Ascending aorta (tissue), 2 donors: ENCODE results near the gene MRPL20. TPM values are rescaled to one million over a fixed set of nuclear protein-coding genes. Genes with fewer than 3 reads are reported as not detected.

Source experiments
- DNase-seq, 2 donors: peaks; one replicate each; pipeline ENCODE4 v3.0.0-alpha.2; 2019; ENCODE audit warnings: low spot score in 2 of 2
- H3K27ac ChIP-seq, 2 donors: fragments of 200-600 bp; sonication (generic); one replicate each; pipeline ENCODE4 v1.5.1; 2016 to 2017; ENCODE audit warnings: mild to moderate bottlenecking in 1 of 2
- H3K27me3 ChIP-seq: fragments of 200-600 bp; sonication (generic); one replicate; pipeline ENCODE4 v1.5.1; 2017
- H3K36me3 ChIP-seq, 2 donors: fragments of 200-600 bp; sonication (generic); one replicate each; pipeline ENCODE4 v1.5.1; 2016
- H3K4me1 ChIP-seq, 2 donors: fragments of 200-600 bp; sonication (generic); one replicate each; pipeline ENCODE4 v1.5.1; 2016 to 2017; ENCODE audit warnings: mild to moderate bottlenecking in 1 of 2
- H3K4me3 ChIP-seq, 2 donors: fragments of 200-600 bp; sonication (generic); one replicate each; pipeline ENCODE4 v1.5.1; 2016 to 2017; ENCODE audit warnings: mild to moderate bottlenecking in 1 of 2
- H3K9me3 ChIP-seq, 2 donors: fragments of 200-600 bp; sonication (generic); one replicate each; pipeline ENCODE4 v1.5.1; 2016
- CTCF ChIP-seq, 3 experiments: fragments of 200-600 bp in 2 of 3; fragments of 450-650 bp in 1 of 3; sonication (generic) in 2 of 3; IDR thresholded peaks; one replicate each; pipeline ENCODE4 v1.5.1; 2016 to 2019; ENCODE audit warnings: antibody characterized with exemption in 3 of 3, mild to moderate bottlenecking in 1 of 3, moderate library complexity in 1 of 3
- intact Hi-C: fragments of 100-400 bp; cut with DNase I; formaldehyde crosslinking; loops from one replicate; pipeline ENCODE4 v1.15.1; 2023
- total RNA-seq: library from RNA; depleted of rRNA; stranded (reverse); fragments of >200 nt; gene quantifications from one replicate; pipeline ENCODE4 v1.1.0, GENCODE V29; 2016

The MRPL20 gene
- total RNA-seq, 1 donor from 2014 or later: 63.4 TPM

- Histone ChIP-seq H3K27me3 (peaks cover 3% of the 10 kb centered on the region), H3K4me3 (peak overlapping the region in 1 of 2 donors; percentile 53), H3K36me3 (no peaks in the 10 kb centered on the region), H3K4me1 (peaks cover 12 to 23% of the 10 kb centered on the region in 2 donors), H3K27ac (no peak overlapping the region), H3K9me3 (no peaks in the 10 kb centered on the region)
- DNase-seq: no peak
- intact Hi-C loops: no loop called here
- TF ChIP-seq CTCF (IDR thresholded peaks at IDR 0.05): no peak
Observed at GRCh38 chr1:1436630-1437032, 29.5 kb upstream of the MRPL20 start.

DNA sequence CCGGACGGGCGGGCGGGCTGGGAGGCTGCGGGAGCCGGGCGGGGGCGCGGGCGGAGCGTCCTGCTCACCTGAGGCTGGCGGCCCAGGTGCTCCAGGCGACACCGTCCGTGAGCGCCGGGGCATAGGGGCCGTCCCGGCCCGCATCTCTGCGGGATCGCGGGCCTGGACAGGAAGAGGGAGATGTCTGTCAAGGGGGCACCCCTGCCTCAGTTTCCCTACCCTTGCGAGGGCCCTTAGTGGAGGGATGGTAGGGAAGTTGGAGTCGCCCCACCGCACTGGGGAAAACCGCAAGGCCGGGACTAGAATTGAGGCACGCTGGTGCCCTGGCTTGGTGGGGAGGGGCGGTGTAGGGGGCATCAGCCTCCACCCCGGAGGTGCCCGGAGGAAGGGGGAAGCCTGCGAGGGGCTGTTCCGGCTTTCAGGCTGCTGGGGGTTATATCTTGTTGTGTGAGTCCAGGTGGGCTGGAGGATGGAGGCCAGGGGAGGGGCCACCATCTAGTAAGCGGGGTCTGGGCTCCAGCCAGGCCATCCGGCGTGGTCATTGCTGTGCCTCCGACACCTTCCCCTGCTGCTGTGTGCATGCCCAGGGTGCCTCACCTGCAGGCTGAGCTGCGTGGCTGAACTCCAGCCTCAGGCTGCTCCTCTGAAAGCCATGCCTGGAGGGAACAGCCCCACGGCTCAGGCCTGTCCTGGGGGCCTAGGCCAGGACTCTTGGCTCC is 29.0 kb upstream of the MRPL20 start:
- intact Hi-C loops: no loop called here
- Histone ChIP-seq H3K4me3 (peak overlapping the region; percentile 38 to 53), H3K27ac (no peak overlapping the region), H3K27me3 (peaks cover 3% of the 10 kb centered on the region), H3K9me3 (no peaks in the 10 kb centered on the region), H3K4me1 (peaks cover 12 to 23% of the 10 kb centered on the region in 2 donors), H3K36me3 (no peaks in the 10 kb centered on the region)
- DNase-seq: no peak
- no peak for TF ChIP-seq CTCF (IDR thresholded peaks at IDR 0.05)

DNA sequence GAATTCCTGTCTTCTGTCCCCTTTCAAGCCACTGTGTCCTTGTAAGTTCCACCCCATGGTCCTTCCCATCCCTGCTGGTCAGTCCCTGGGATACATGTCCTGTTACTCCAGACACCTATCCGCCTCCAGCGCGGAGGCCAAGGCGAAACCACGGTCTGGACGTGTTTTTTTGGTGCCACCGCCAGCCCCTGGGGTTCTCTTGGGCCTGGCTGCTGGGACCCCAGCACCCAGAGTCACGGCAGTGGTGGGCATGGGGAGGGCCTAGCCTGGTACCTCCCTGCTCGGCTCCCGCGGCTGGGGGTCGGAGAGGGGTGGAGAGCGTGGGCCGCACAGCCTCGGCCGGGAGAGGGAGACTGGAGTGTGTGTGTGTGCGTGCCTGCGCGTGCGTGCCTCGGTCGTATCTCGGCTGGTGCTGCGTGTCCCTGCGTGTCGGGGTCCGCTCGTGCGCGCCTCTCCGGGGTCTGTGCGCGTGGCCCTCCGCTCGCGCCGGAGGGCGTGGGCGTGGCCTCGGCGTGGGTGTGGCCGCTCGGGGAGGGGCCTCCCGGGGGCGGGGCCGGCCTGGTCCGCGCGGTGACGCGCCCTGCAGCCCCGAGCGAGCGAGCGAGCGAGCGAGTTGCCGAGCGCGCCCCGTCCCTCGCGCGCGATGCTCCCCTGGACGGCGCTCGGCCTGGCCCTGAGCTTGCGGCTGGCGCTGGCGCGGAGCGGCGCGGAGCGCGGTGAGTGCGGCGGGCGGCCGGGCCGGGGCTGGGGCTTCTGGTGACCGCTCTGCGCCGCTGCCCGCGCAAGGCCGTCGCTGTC is 28.2 kb upstream of the MRPL20 start, which contains the start of gene VWA1:
VWA1 (plus strand) TSS at position 585 of the 798 bp plus-strand sequence; CDS start at position 644, 59 bp downstream.
- peaks cover 3% of the 10 kb centered on the region for H3K27me3 ChIP-seq
- no peaks in the 10 kb centered on the region for H3K36me3 ChIP-seq
- peak within 1 kb of the TSS; percentile 38 to 53 for H3K4me3 ChIP-seq
- H3K27ac ChIP-seq: peak within 1 kb of the TSS; percentile 81 to 82
- no peaks in the 10 kb centered on the region for H3K9me3 ChIP-seq
- DNase-seq: no peak
- intact Hi-C loops: no loop called here
- peaks cover 15 to 31% of the 10 kb centered on the region in 2 donors for H3K4me1 ChIP-seq
- TF ChIP-seq CTCF (IDR thresholded peaks at IDR 0.05): no peak

GRCh38 chr1:1434824-1435105 is 27.7 kb upstream of the MRPL20 start:
- intact Hi-C loops: no loop called here
- no peaks in the 10 kb centered on the region for H3K36me3 ChIP-seq
- peak overlapping the region in 1 of 2 donors; percentile 34 for H3K4me3 ChIP-seq
- no peak for DNase-seq
- H3K4me1 ChIP-seq: peaks cover 15 to 34% of the 10 kb centered on the region in 2 donors
- no peaks in the 10 kb centered on the region for H3K9me3 ChIP-seq
- H3K27me3 ChIP-seq: peaks cover 3% of the 10 kb centered on the region
- TF ChIP-seq CTCF (IDR thresholded peaks at IDR 0.05): no peak
- peak overlapping the region; percentile 81 to 82 for H3K27ac ChIP-seq

GRCh38 chr1:1434131-1434823 is 27.2 kb upstream of the MRPL20 start:
- H3K4me1 ChIP-seq: peaks cover 15 to 34% of the 10 kb centered on the region in 2 donors
- H3K4me3 ChIP-seq: peak overlapping the region in 1 of 2 donors; percentile 34
- H3K9me3 ChIP-seq: no peaks in the 10 kb centered on the region
- H3K27me3 ChIP-seq: peaks cover 3% of the 10 kb centered on the region
- no peaks in the 10 kb centered on the region for H3K36me3 ChIP-seq
- TF ChIP-seq CTCF (IDR thresholded peaks at IDR 0.05): no peak
- H3K27ac ChIP-seq: peak overlapping the region; percentile 81 to 82
- DNase-seq: no peak
- intact Hi-C loops: no loop called here
